ENCODE data around the gene ZIC5. TPM values are rescaled to one million over a fixed set of nuclear protein-coding genes. Genes with fewer than 3 reads are reported as not detected.

ZIC5 gene
- total and polyA plus RNA-seq, 8 donors, result not detected

- 9 to 17% (median 14%) methylated on average over 20 to 34 of the region's 34 CpGs for WGBS, 5 donors
- intact Hi-C loops (cut with DNase I; ENCODE audit: low total_unique reads), result no loop called here
- peaks cover 26 to 44% (median 32%) of the 10 kb centered on the region in 4 donors for H3K4me1 ChIP-seq
- H3K27me3 ChIP-seq, result peaks cover 66 to 100% (median 98%) of the 10 kb centered on the region in 3 donors
- no peaks in the 10 kb centered on the region for H3K36me3 ChIP-seq
- H3K27ac ChIP-seq, result no peak overlapping the region
- no peak for TF ChIP-seq EP300 (IDR thresholded peaks at IDR 0.05)
- no peak for TF ChIP-seq POLR2AphosphoS5 (IDR thresholded peaks at IDR 0.05)
- TF ChIP-seq POLR2A (IDR thresholded peaks at IDR 0.05), result no peak
- TF ChIP-seq, protein P1, sequence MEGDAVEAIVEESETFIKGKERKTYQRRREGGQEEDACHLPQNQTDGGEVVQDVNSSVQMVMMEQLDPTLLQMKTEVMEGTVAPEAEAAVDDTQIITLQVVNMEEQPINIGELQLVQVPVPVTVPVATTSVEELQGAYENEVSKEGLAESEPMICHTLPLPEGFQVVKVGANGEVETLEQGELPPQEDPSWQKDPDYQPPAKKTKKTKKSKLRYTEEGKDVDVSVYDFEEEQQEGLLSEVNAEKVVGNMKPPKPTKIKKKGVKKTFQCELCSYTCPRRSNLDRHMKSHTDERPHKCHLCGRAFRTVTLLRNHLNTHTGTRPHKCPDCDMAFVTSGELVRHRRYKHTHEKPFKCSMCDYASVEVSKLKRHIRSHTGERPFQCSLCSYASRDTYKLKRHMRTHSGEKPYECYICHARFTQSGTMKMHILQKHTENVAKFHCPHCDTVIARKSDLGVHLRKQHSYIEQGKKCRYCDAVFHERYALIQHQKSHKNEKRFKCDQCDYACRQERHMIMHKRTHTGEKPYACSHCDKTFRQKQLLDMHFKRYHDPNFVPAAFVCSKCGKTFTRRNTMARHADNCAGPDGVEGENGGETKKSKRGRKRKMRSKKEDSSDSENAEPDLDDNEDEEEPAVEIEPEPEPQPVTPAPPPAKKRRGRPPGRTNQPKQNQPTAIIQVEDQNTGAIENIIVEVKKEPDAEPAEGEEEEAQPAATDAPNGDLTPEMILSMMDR (IDR thresholded peaks at IDR 0.05), result no peak
- H3K9me3 ChIP-seq, result peaks cover 0 to 40% (median 12%) of the 10 kb centered on the region in 4 donors
- DNase-seq, result peak in 1 of 2 donors; percentile 11
- no peak overlapping the region for H3K4me3 ChIP-seq
These were observed 3.5 kb upstream of the ZIC5 start for GRCh38 chr13:99974939-99975561.

DNA sequence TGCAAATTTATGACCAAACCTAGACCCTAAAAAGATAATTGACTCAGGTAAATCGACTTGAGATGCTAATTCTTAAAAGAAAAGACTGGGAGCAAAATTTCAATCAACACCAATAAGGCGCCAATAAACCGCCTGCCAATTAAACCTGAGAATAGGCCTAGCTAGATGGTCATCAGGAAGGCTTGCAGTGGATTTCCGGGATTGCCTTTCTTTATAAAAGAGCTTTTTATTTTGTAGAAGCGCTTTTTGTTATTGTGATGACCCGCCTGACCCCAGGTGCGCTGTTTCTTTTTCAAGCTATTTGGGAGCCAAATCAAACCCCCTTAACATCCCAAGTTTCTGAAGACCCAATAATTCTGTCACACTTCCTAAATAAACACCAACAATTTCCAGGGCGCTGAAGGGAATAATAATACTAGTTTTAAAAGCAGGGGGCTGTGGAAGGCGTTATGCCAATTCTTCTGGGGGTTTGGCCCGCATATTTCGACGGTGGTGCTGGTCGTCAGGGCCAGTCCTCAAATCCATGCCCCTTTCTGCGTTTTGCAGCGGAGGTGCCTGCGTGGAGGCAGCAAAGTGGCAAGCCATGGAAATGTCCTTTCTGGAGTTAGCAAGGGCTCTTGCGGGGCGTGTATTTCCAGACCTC is 2.9 kb upstream of the ZIC5 start:
- intact Hi-C loops (cut with DNase I; ENCODE audit: low total_unique reads), result no loop called here

GRCh38 chr13:99973808-99974185 is 2.2 kb upstream of the ZIC5 start:
- TF ChIP-seq POLR2AphosphoS5 (IDR thresholded peaks at IDR 0.05) (no peak), EP300 (IDR thresholded peaks at IDR 0.05) (no peak), POLR2A (IDR thresholded peaks at IDR 0.05) (no peak)
- TF ChIP-seq, protein P1 (IDR thresholded peaks at IDR 0.05), result no peak
- H3K4me1 ChIP-seq, result peaks cover 27 to 44% (median 34%) of the 10 kb centered on the region in 4 donors
- H3K4me3 ChIP-seq, result no peak overlapping the region
- DNase-seq, result no peak
- no peaks in the 10 kb centered on the region for H3K36me3 ChIP-seq
- 16 to 26% (median 21%) methylated on average over 6 of the region's 6 CpGs for WGBS, 5 donors
- peaks cover 0 to 51% (median 12%) of the 10 kb centered on the region in 4 donors for H3K9me3 ChIP-seq
- H3K27me3 ChIP-seq, result peaks cover 61 to 100% (median 98%) of the 10 kb centered on the region in 3 donors
- no peak overlapping the region for H3K27ac ChIP-seq
- intact Hi-C loops (cut with DNase I; ENCODE audit: low total_unique reads), result no loop called here

More for the DNA sequence above, 2.9 kb upstream of the ZIC5 start:
- no peak for DNase-seq
- WGBS, 5 donors, result 12 to 24% (median 18%) methylated on average over 18 of the region's 18 CpGs
- Histone ChIP-seq H3K27ac (no peak overlapping the region), H3K4me1 (peaks cover 26 to 44% (median 32%) of the 10 kb centered on the region in 4 donors), H3K9me3 (peaks cover 0 to 45% (median 12%) of the 10 kb centered on the region in 4 donors), H3K36me3 (no peaks in the 10 kb centered on the region), H3K4me3 (no peak overlapping the region), H3K27me3 (peaks cover 62 to 100% (median 98%) of the 10 kb centered on the region in 3 donors)
- TF ChIP-seq, protein P1 (IDR thresholded peaks at IDR 0.05), result no peak
- TF ChIP-seq EP300 (IDR thresholded peaks at IDR 0.05) (no peak), POLR2AphosphoS5 (IDR thresholded peaks at IDR 0.05) (no peak), POLR2A (IDR thresholded peaks at IDR 0.05) (no peak)

- 14 to 19% (median 16%) methylated on average over 11 of the region's 11 CpGs for WGBS, 5 donors
- peaks cover 61 to 100% (median 98%) of the 10 kb centered on the region in 3 donors for H3K27me3 ChIP-seq
- intact Hi-C loops (cut with DNase I; ENCODE audit: low total_unique reads), result no loop called here
- H3K9me3 ChIP-seq, result peaks cover 0 to 51% (median 12%) of the 10 kb centered on the region in 4 donors
- no peak overlapping the region for H3K4me3 ChIP-seq
- no peak overlapping the region for H3K27ac ChIP-seq
- no peaks in the 10 kb centered on the region for H3K36me3 ChIP-seq
- H3K4me1 ChIP-seq, result peaks cover 33 to 44% (median 34%) of the 10 kb centered on the region in 4 donors
- TF ChIP-seq POLR2A (IDR thresholded peaks at IDR 0.05) (no peak), EP300 (IDR thresholded peaks at IDR 0.05) (no peak), POLR2AphosphoS5 (IDR thresholded peaks at IDR 0.05) (no peak)
- TF ChIP-seq, protein P1 (IDR thresholded peaks at IDR 0.05), result no peak
- no peak for DNase-seq
These were observed 1.7 kb upstream of the ZIC5 start for GRCh38 chr13:99973163-99973807.
